Glutamatergic neuron (in vitro differentiated cells): ENCODE measurements around the gene GAB2. TPM values are rescaled to one million over a fixed set of nuclear protein-coding genes. Genes with fewer than 3 reads are reported as not detected.

ENCODE experiments used
- DNase-seq: peaks from one replicate; pipeline ENCODE4 v3.0.0; 2022
- H3K27ac Mint-ChIP-seq: one replicate; pipeline ENCODE4 v1.8.0; 2020; ENCODE audit warnings: mild to moderate bottlenecking, mixed read lengths, inconsistent platforms; ENCODE audit not compliant: unreplicated experiment
- H3K27me3 Mint-ChIP-seq: one replicate; pipeline ENCODE4 v1.8.0; 2020; ENCODE audit warnings: mild to moderate bottlenecking, moderate library complexity, mixed read lengths, inconsistent platforms; ENCODE audit not compliant: unreplicated experiment
- H3K36me3 Mint-ChIP-seq: one replicate; pipeline ENCODE4 v1.8.0; 2020; ENCODE audit warnings: mild to moderate bottlenecking, mixed read lengths, inconsistent platforms; ENCODE audit not compliant: unreplicated experiment
- H3K4me1 Mint-ChIP-seq: one replicate; pipeline ENCODE4 v1.8.0; 2020; ENCODE audit warnings: mild to moderate bottlenecking, low read depth, mixed read lengths, inconsistent platforms; ENCODE audit not compliant: unreplicated experiment
- H3K4me3 Mint-ChIP-seq: one replicate; pipeline ENCODE4 v1.8.0; 2020; ENCODE audit warnings: mild to moderate bottlenecking, mixed read lengths, inconsistent platforms; ENCODE audit not compliant: unreplicated experiment
- H3K9me3 Mint-ChIP-seq: one replicate; pipeline ENCODE4 v1.8.0; 2020; ENCODE audit warnings: mild to moderate bottlenecking, moderate library complexity, mixed read lengths, inconsistent platforms; ENCODE audit not compliant: unreplicated experiment
- CTCF ChIP-seq: fragments of 200-600 bp; sonication (generic); IDR thresholded peaks from one replicate; pipeline ENCODE4 v1.5.0; 2021; ENCODE audit not compliant: partially characterized antibody, unreplicated experiment
- total RNA-seq: library from RNA; stranded (reverse); fragmentation: NEBNext Ultra II Directional; extraction: Animal tissue kit (Norgen Biotek cat#: 25700); gene quantifications from one replicate; pipeline ENCODE4 v1.2.1, GENCODE V29; 2021; ENCODE audit not compliant: unreplicated experiment

The GAB2 gene
- total RNA-seq, 1 donor from 2014 or later, result 87.9 TPM

- peaks cover 20% of the 10 kb centered on the region for H3K4me1 Mint-ChIP-seq
- H3K36me3 Mint-ChIP-seq, result peaks cover 10% of the 10 kb centered on the region
- peaks cover 8% of the 10 kb centered on the region for H3K27me3 Mint-ChIP-seq
- H3K4me3 Mint-ChIP-seq, result no peak overlapping the region
- H3K9me3 Mint-ChIP-seq, result peaks cover 13% of the 10 kb centered on the region
- no peak for DNase-seq
- TF ChIP-seq CTCF, result peak; percentile 75
- no peak overlapping the region for H3K27ac Mint-ChIP-seq
Observed at GRCh38 chr11:78414321-78415051, 3.1 kb downstream of the GAB2 start.

GRCh38 chr11:78408619-78409018 is 9.0 kb downstream of the GAB2 start:
- peaks cover 4% of the 10 kb centered on the region for H3K4me1 Mint-ChIP-seq
- no peak overlapping the region for H3K4me3 Mint-ChIP-seq
- H3K9me3 Mint-ChIP-seq, result peaks cover 6% of the 10 kb centered on the region
- no peak for TF ChIP-seq CTCF
- H3K27me3 Mint-ChIP-seq, result peaks cover 2% of the 10 kb centered on the region
- H3K36me3 Mint-ChIP-seq, result peaks cover 38% of the 10 kb centered on the region
- no peak overlapping the region for H3K27ac Mint-ChIP-seq
- DNase-seq, result no peak

GRCh38 chr11:78406568-78407196 is 10.9 kb downstream of the GAB2 start:
- Mint-ChIP-seq H3K27me3 (no peaks in the 10 kb centered on the region), H3K9me3 (peaks cover 4% of the 10 kb centered on the region), H3K27ac (no peak overlapping the region), H3K36me3 (peaks cover 38% of the 10 kb centered on the region), H3K4me3 (no peak overlapping the region), H3K4me1 (peaks cover 4% of the 10 kb centered on the region)
- TF ChIP-seq CTCF, result no peak
- no peak for DNase-seq

- Mint-ChIP-seq H3K27ac (no peak overlapping the region), H3K27me3 (no peaks in the 10 kb centered on the region), H3K9me3 (peaks cover 4% of the 10 kb centered on the region), H3K4me1 (peaks cover 4% of the 10 kb centered on the region), H3K4me3 (no peak overlapping the region), H3K36me3 (peaks cover 33% of the 10 kb centered on the region)
- DNase-seq, result no peak
- no peak for TF ChIP-seq CTCF
Observed at GRCh38 chr11:78405805-78406204, 11.8 kb downstream of the GAB2 start.

- Mint-ChIP-seq H3K27me3 (no peaks in the 10 kb centered on the region), H3K4me3 (no peak overlapping the region), H3K4me1 (peaks cover 4% of the 10 kb centered on the region), H3K9me3 (no peaks in the 10 kb centered on the region), H3K36me3 (peaks cover 25% of the 10 kb centered on the region), H3K27ac (no peak overlapping the region)
- no peak for TF ChIP-seq CTCF
- DNase-seq, result no peak
Observed at GRCh38 chr11:78403781-78404180, 13.8 kb downstream of the GAB2 start.
